NK-92 (cell line): ENCODE results near the gene ESPL1.

Experiments used
- DNase-seq: peaks from one replicate; lab custom pipeline; 2025; ENCODE audit not compliant: unreplicated experiment; lab: John Stamatoyannopoulos, UW

Gene ESPL1

GRCh38 chr12:53255996-53256395 lies 12.1 kb upstream of the ESPL1 start:
- no peak for DNase-seq

- DNase-seq: no peak
Measured at GRCh38 chr12:53258541-53259539, 9.3 kb upstream of the ESPL1 start.

GRCh38 chr12:53259891-53260290 lies 8.2 kb upstream of the ESPL1 start:
- no peak for DNase-seq

GRCh38 chr12:53265783-53266182 lies 2.3 kb upstream of the ESPL1 start:
- no peak for DNase-seq

- DNase-seq: no peak
Measured at GRCh38 chr12:53267306-53267998, 647 bp upstream of the ESPL1 start.

GRCh38 chr12:53268630-53269562 lies 797 bp downstream of the ESPL1 start:
- no peak for DNase-seq

GRCh38 chr12:53274445-53274844 lies 6.3 kb downstream of the ESPL1 start:
- no peak for DNase-seq

GRCh38 chr12:53276511-53276910 lies 8.4 kb downstream of the ESPL1 start:
- no peak for DNase-seq

GRCh38 chr12:53277981-53278380 lies 9.9 kb downstream of the ESPL1 start:
- DNase-seq: no peak

- no peak for DNase-seq
Measured at GRCh38 chr12:53279283-53279869, 11.3 kb downstream of the ESPL1 start.

GRCh38 chr12:53279888-53280498 lies 11.9 kb downstream of the ESPL1 start:
- DNase-seq: no peak

- no peak for DNase-seq
Measured at GRCh38 chr12:53286448-53286847, 18.3 kb downstream of the ESPL1 start.

- DNase-seq: no peak
Measured at GRCh38 chr12:53287741-53288216, 19.7 kb downstream of the ESPL1 start.

GRCh38 chr12:53288322-53288721 lies 20.2 kb downstream of the ESPL1 start:
- DNase-seq: no peak

- no peak for DNase-seq
Measured at GRCh38 chr12:53289891-53290290, 21.8 kb downstream of the ESPL1 start.

- no peak for DNase-seq
Measured at GRCh38 chr12:53290661-53291060, 22.6 kb downstream of the ESPL1 start.

- no peak for DNase-seq
Measured at GRCh38 chr12:53292426-53292825, 24.3 kb downstream of the ESPL1 start.

GRCh38 chr12:53295070-53295890 lies 27.2 kb downstream of the ESPL1 start, which contains the start of gene PFDN5:
Gene PFDN5 (plus strand): TSS chr12:53295542. CDS start chr12:53295568, 26 bp downstream.
- DNase-seq: no peak

- DNase-seq: no peak
Measured at GRCh38 chr12:53295891-53296219, 27.8 kb downstream of the ESPL1 start.
